DLD1 (cell line): ENCODE measurements around the gene KRTAP4-4.

Experiments
- in situ Hi-C: cut with HindIII; loops from 2 replicates; pipeline ENCODE4 v1.10.0; 2017; ENCODE audit warnings: low sequenced_read_pairs

KRTAP4-4 gene

GRCh38 chr17:41111151-41111885 lies 49.2 kb downstream of the KRTAP4-4 start:
- in situ Hi-C loops: no loop called here
